ENCODE measurements around the gene MIPEP. TPM values are rescaled to one million over a fixed set of nuclear protein-coding genes. Genes with fewer than 3 reads are reported as not detected.
A peak's percentile ranks its signal among the peaks of the same experiment; 100 is the strongest.
"Not testable (repeated sequence)": the region's sequence is repeated elsewhere in the genome, so short reads cannot be mapped to it uniquely, and the experiment has no call there.

The MIPEP gene
- polyA plus RNA-seq, 10 donors, result 7.4 to 21.6 (median 8.6) TPM

- not testable (repeated sequence) for DNase-seq
Observed at GRCh38 chr13:23893791-23894190, 4.6 kb upstream of the MIPEP start.

GRCh38 chr13:23889615-23890607 is 711 bp upstream of the MIPEP start:
- DNase-seq, result no peak

- not testable (repeated sequence) for DNase-seq
Observed at GRCh38 chr13:23884361-23884760, 4.8 kb downstream of the MIPEP start.

- no peak for DNase-seq
Observed at GRCh38 chr13:23883255-23883654, 5.9 kb downstream of the MIPEP start.

GRCh38 chr13:23881402-23881800 is 7.8 kb downstream of the MIPEP start:
- DNase-seq, result not testable (repeated sequence)

- DNase-seq, result not testable (repeated sequence)
Observed at GRCh38 chr13:23880493-23881401, 8.5 kb downstream of the MIPEP start.

- no peak for DNase-seq
Observed at GRCh38 chr13:23877286-23877685, 11.9 kb downstream of the MIPEP start.

- DNase-seq, result no peak
Observed at GRCh38 chr13:23876265-23876664, 12.9 kb downstream of the MIPEP start.

GRCh38 chr13:23871616-23872220 is 17.5 kb downstream of the MIPEP start:
- peak; percentile 32 to 57 (median 50) for DNase-seq

GRCh38 chr13:23870356-23871140 is 18.7 kb downstream of the MIPEP start:
- no peak for DNase-seq

- peak in 1 of 3 donors; percentile 75 for DNase-seq
Observed at GRCh38 chr13:23868521-23868920, 20.7 kb downstream of the MIPEP start.

GRCh38 chr13:23867027-23867491 is 22.1 kb downstream of the MIPEP start:
- no peak for DNase-seq

- DNase-seq, result peak in 1 of 3 donors; percentile 24
Observed at GRCh38 chr13:23866420-23867026, 22.7 kb downstream of the MIPEP start.

- DNase-seq, result no peak
Observed at GRCh38 chr13:23865906-23866305, 23.3 kb downstream of the MIPEP start.

GRCh38 chr13:23865026-23865425 is 24.2 kb downstream of the MIPEP start:
- no peak for DNase-seq

GRCh38 chr13:23861310-23861709 is 27.9 kb downstream of the MIPEP start:
- no peak for DNase-seq

- DNase-seq, result no peak
Observed at GRCh38 chr13:23859904-23860303, 29.3 kb downstream of the MIPEP start.

- DNase-seq, result no peak
Observed at GRCh38 chr13:23859455-23859854, 29.7 kb downstream of the MIPEP start.

- no peak for DNase-seq
Observed at GRCh38 chr13:23858546-23858945, 30.7 kb downstream of the MIPEP start.

- no peak for DNase-seq
Observed at GRCh38 chr13:23856008-23856750, 33.0 kb downstream of the MIPEP start.

Measured in muscle of back (tissue), 11 donors.